HepG2 (cell line): Measurements from ENCODE around the gene OPA3. TPM values are rescaled to one million over a fixed set of nuclear protein-coding genes. Genes with fewer than 3 reads are reported as not detected.

ENCODE experiments used
- ATAC-seq: fragments of 200-7000 bp; cut with Tn5 transposase; 3 replicates; pipeline ENCODE4 v1.9.1; 2020; ENCODE audit warnings: mild to moderate bottlenecking, moderate library complexity
- BruUV-seq: library from RNA; stranded (reverse); fragments of 400-500 nt; replicated peaks from 2 replicates; lab custom pipeline; 2021; lab: Mats Ljungman, UMichigan
- CTCF ChIA-PET: fragments of 300-600 bp; formaldehyde crosslinking; extraction: SDS; loops from one replicate; lab custom pipeline; 2021; ENCODE audit warnings: low total read pairs, inconsistent platforms, low intra/inter-chr PET ratio; lab: Yijun Ruan, JAX
- POLR2A ChIA-PET: fragments of 350-600 bp; sonication (Branson Sonifier 250); formaldehyde crosslinking; loops from one replicate; lab custom pipeline; 2020; ENCODE audit warnings: antibody characterized with exemption, inconsistent platforms; lab: Yijun Ruan, JAX
- DNase-seq: peaks from one replicate; pipeline ENCODE4 v3.0.0-alpha.2; 2015; ENCODE audit warnings: low spot score
- FAIRE-seq: peaks from 3 replicates; lab custom pipeline; 2011; peaks lifted over from hg19 to GRCh38; lab: Jason Lieb, UNC
- H2AFZ ChIP-seq: one replicate; pipeline ENCODE4 v1.6.1; 2011; ENCODE audit warnings: low read length, inconsistent platforms
- H3K27ac ChIP-seq: fragments of 300-600 bp; 3 replicates; pipeline ENCODE4 v1.8.0; 2011; ENCODE audit warnings: mixed run types, mild to moderate bottlenecking, mixed read lengths, low read length, inconsistent platforms; ENCODE audit not compliant: insufficient read depth; ENCODE audit errors: extremely low read length
- H3K27me3 ChIP-seq, 2 experiments: fragments of 200-600 bp in 1 of 2; 2 replicates in 1 of 2; 3 replicates in 1 of 2; pipeline versions ENCODE4 v1.6.0 to v1.8.0; 2011; ENCODE audit warnings: low read length in 2 of 2, mild to moderate bottlenecking in 2 of 2, moderate library complexity in 2 of 2, inconsistent platforms in 1 of 2; ENCODE audit not compliant: insufficient read depth in 2 of 2, control insufficient read depth in 1 of 2
- H3K36me3 ChIP-seq, 2 experiments: fragments of 200-600 bp in 1 of 2; replicated peaks in 1 of 2; 2 replicates in 1 of 2; 3 replicates in 1 of 2; pipeline versions ENCODE4 v1.5.1 to v1.8.0; 2011; ENCODE audit warnings: low read length in 2 of 2, inconsistent platforms in 1 of 2; ENCODE audit not compliant: insufficient read depth in 2 of 2, control insufficient read depth in 1 of 2
- H3K4me1 ChIP-seq: 2 replicates; pipeline ENCODE4 v1.5.1; 2012; ENCODE audit warnings: low read length, inconsistent platforms; ENCODE audit not compliant: insufficient read depth
- H3K4me2 ChIP-seq: 2 replicates; pipeline ENCODE4 v1.6.0; 2011; ENCODE audit warnings: low read depth, low read length, inconsistent platforms
- H3K4me3 ChIP-seq, 3 experiments: fragments of 200-600 bp in 1 of 3; sonication (generic), shearing (Covaris generic) in 1 of 3; replicated peaks in 1 of 3; 2 replicates each; pipeline ENCODE4 v1.5.1; 2011 to 2016; ENCODE audit warnings: low read length in 3 of 3, inconsistent platforms in 2 of 3, low read depth in 2 of 3, mild to moderate bottlenecking in 2 of 3, control low read depth in 1 of 3, mixed read lengths in 1 of 3; ENCODE audit not compliant: insufficient read depth in 1 of 3
- H3K79me2 ChIP-seq: one replicate; pipeline ENCODE4 v1.6.1; 2011; ENCODE audit warnings: low read length, inconsistent platforms; ENCODE audit not compliant: insufficient read depth
- H3K9ac ChIP-seq: 2 replicates; pipeline ENCODE4 v1.6.0; 2011; ENCODE audit warnings: mild to moderate bottlenecking, low read depth, low read length, inconsistent platforms; ENCODE audit not compliant: insufficient read depth
- H3K9me3 ChIP-seq: 2 replicates; pipeline ENCODE4 v1.5.1; 2012; ENCODE audit warnings: mild to moderate bottlenecking, low read length
- H4K20me1 ChIP-seq: 2 replicates; pipeline ENCODE4 v1.6.0; 2011; ENCODE audit warnings: inconsistent platforms, mild to moderate bottlenecking, low read length, moderate library complexity; ENCODE audit not compliant: insufficient read depth
- ARID4A ChIP-seq: sonication (generic); formaldehyde crosslinking; IDR thresholded peaks from 2 replicates; pipeline ENCODE4 v1.5.0; 2020; ENCODE audit warnings: mild to moderate bottlenecking, missing genetic modification reagents, borderline replicate concordance
- BCL3 ChIP-seq: sonication (generic); formaldehyde crosslinking; IDR thresholded peaks from 2 replicates; pipeline ENCODE4 v1.5.1; 2020; ENCODE audit warnings: mild to moderate bottlenecking, missing genetic modification reagents, moderate library complexity
- ELF4 ChIP-seq: sonication (generic); formaldehyde crosslinking; IDR thresholded peaks from 2 replicates; pipeline ENCODE4 v1.5.0; 2020; ENCODE audit warnings: missing genetic modification reagents, mild to moderate bottlenecking, moderate library complexity, borderline replicate concordance
- MNT ChIP-seq: fragments of 450-650 bp; IDR thresholded peaks from 2 replicates; pipeline ENCODE4 v1.6.1; 2016
- NCOA2 ChIP-seq: sonication (generic); formaldehyde crosslinking; IDR thresholded peaks from 2 replicates; pipeline ENCODE4 v1.8.0; 2022; ENCODE audit warnings: inconsistent platforms
- NR2F1 ChIP-seq, 2 experiments: fragments of 450-650 bp in 1 of 2; formaldehyde crosslinking in 1 of 2; IDR thresholded peaks; 2 replicates each; pipeline versions ENCODE4 v1.5.0 to v1.6.1; 2016 to 2020; ENCODE audit warnings: mild to moderate bottlenecking in 1 of 2, missing compliant biosample characterization in 1 of 2, missing genetic modification reagents in 1 of 2, moderate library complexity in 1 of 2
- REPIN1 ChIP-seq: sonication (generic); formaldehyde crosslinking; IDR thresholded peaks from 2 replicates; pipeline ENCODE4 v1.8.0; 2022; ENCODE audit warnings: missing genetic modification reagents, low read depth, mild to moderate bottlenecking, borderline replicate concordance
- ZMAT3 ChIP-seq: sonication (generic); formaldehyde crosslinking; conservative IDR thresholded peaks from 2 replicates; pipeline ENCODE4 v1.7.0; 2021; ENCODE audit warnings: missing genetic modification reagents
- ZNF17 ChIP-seq: sonication (generic); formaldehyde crosslinking; IDR thresholded peaks from 2 replicates; pipeline ENCODE4 v1.5.0; 2020; ENCODE audit warnings: mild to moderate bottlenecking, missing genetic modification reagents
- ZNF501 ChIP-seq: sonication (generic); formaldehyde crosslinking; IDR thresholded peaks from 2 replicates; pipeline ENCODE4 v1.5.1; 2020; ENCODE audit warnings: mild to moderate bottlenecking, moderate library complexity, missing genetic modification reagents
- ZNF761 ChIP-seq: sonication (generic); formaldehyde crosslinking; conservative IDR thresholded peaks from 2 replicates; pipeline ENCODE4 v1.4.0; 2020; ENCODE audit warnings: mild to moderate bottlenecking, missing genetic modification reagents
- ZNF766 ChIP-seq: sonication (generic); formaldehyde crosslinking; IDR thresholded peaks from 2 replicates; pipeline ENCODE4 v1.5.0; 2020; ENCODE audit warnings: missing genetic modification reagents, borderline replicate concordance
- ZNF792 ChIP-seq: IDR thresholded peaks from 2 replicates; pipeline ENCODE4 v1.6.1; 2016
- WGBS: methylation state at CpG from one replicate; pipeline ENCODE4 v1.1.6; 2017; ENCODE audit warnings: low lambda C conversion rate; 5-methylcytosine and 5-hydroxymethylcytosine counted together
- in situ Hi-C: cut with HindIII; loops from 2 replicates; pipeline ENCODE4 v1.10.0; 2017; ENCODE audit warnings: low pct_unique_long_range_greater_than_20kb; ENCODE audit not compliant: extremely low pct_ligation_motif_present
- intact Hi-C: fragments of 100-400 bp; cut with micrococcal nuclease; formaldehyde crosslinking; loops from one replicate; pipeline ENCODE4 v1.10.0; 2022; ENCODE audit not compliant: unreplicated experiment
- polyA plus RNA-seq, 8 experiments: library from polyadenylated mRNA; depleted of rRNA in 3 of 8; stranded (reverse) in 7 of 8; unstranded in 1 of 8; fragments of >200 nt; fragmentation: Illumina TruSeq in 4 of 8; extraction: Trizol in 4 of 8; gene quantifications; 2 replicates each; pipeline versions ENCODE4 v1.2.1 to v1.2.3, GENCODE V29; 2011 to 2016; ENCODE audit warnings: low read depth in 4 of 8, missing spikeins in 1 of 8, mixed read lengths in 1 of 8; ENCODE audit not compliant: insufficient read depth in 1 of 8
- total RNA-seq, 5 experiments: library from RNA; depleted of rRNA; stranded (reverse); fragments of >200 nt; fragmentation: Illumina TruSeq; extraction: Trizol; gene quantifications; 2 replicates each; pipeline ENCODE4 v1.2.3, GENCODE V29; 2016; ENCODE audit warnings: low read depth in 1 of 5

Gene OPA3
- total and polyA plus RNA-seq, 2 of the 13 experiments (the other 11 are each of a cell fraction or from before 2014, with no cell fraction given), result 8.3 to 17.7 TPM

- peak; percentile 42; the same call in 1 of the 2 replicates for TF ChIP-seq REPIN1
- 0 out of 2 replicates have a peak, but pooled peaks have one; percentile 8 for TF ChIP-seq ZNF501 (CRISPR knock-in tag)
- TF ChIP-seq NCOA2 (CRISPR knock-in tag), result 0 out of 2 replicates have a peak, but pooled peaks have one; percentile 31
- TF ChIP-seq ZMAT3 (CRISPR knock-in tag), result 0 out of 2 replicates have a peak, but pooled peaks have one; percentile 62
- peak in 1 of 2 experiments; percentile 62; a peak in 2 of 4 replicates for TF ChIP-seq NR2F1 (CRISPR knock-in tag; IDR thresholded peaks at IDR 0.05)
These were observed 78.7 kb downstream of the OPA3 start (continued) for GRCh38 chr19:45505996-45506245.

GRCh38 chr19:45505151-45505995 lies 79.2 kb downstream of the OPA3 start:
- peak overlapping the region; percentile 92 to 100 (median 96); a peak in 5 of 6 replicates for H3K4me3 ChIP-seq
- peaks cover 35% of the 10 kb centered on the region for H3K4me1 ChIP-seq
- peak overlapping the region; percentile 94; the same call in 1 of the 2 replicates for H3K9ac ChIP-seq
- POLR2A ChIA-PET, result interaction anchor here (0.9 to 1.9 kb wide), 4 partner anchors 9 to 212 kb away, joined by 3 to 8 read pairs (median 6); no protein-coding TSS in a partner anchor
- FAIRE-seq (no peak), DNase-seq (no peak), ATAC-seq (no peak)
- H3K36me3 ChIP-seq, result no peaks in the 10 kb centered on the region
- no peaks in the 10 kb centered on the region for H3K9me3 ChIP-seq
- peaks cover 26% of the 10 kb centered on the region for H3K79me2 ChIP-seq
- peak overlapping the region; percentile 77 for H3K27ac ChIP-seq
- no peaks in the 10 kb centered on the region; a peak in 1 of 5 replicates for H3K27me3 ChIP-seq
- H2AFZ ChIP-seq, result no peak overlapping the region
- 0 out of 2 replicates have a peak, but pooled peaks cover 3% of the 10 kb centered on the region for H4K20me1 ChIP-seq
- CTCF ChIA-PET, result interaction anchor here (1.8 kb wide), 1 partner anchor 12 kb away, joined by 4 read pairs; no protein-coding TSS in a partner anchor
- WGBS, result 9% methylated on average over 8 of the region's 8 CpGs
- in situ Hi-C loops, result no loop called here
- intact Hi-C loops, result no loop called here
- peak overlapping the region; percentile 93 for H3K4me2 ChIP-seq
- BruUV-seq, result no TSS peak
- TF ChIP-seq ARID4A (CRISPR knock-in tag), result no peak
- TF ChIP-seq ZNF17, result no peak
- TF ChIP-seq BCL3 (CRISPR knock-in tag), result no peak
- TF ChIP-seq ZNF761, result peak; percentile 72; the same call in 1 of the 2 replicates
- TF ChIP-seq ELF4 (CRISPR knock-in tag), result no peak
- no peak for TF ChIP-seq NCOA2 (CRISPR knock-in tag)
- TF ChIP-seq ZNF766 (CRISPR knock-in tag), result 0 out of 2 replicates have a peak, but pooled peaks have one; percentile 55
- TF ChIP-seq ZNF792 (CRISPR knock-in tag), result 0 out of 2 replicates have a peak, but pooled peaks have one; percentile 28
- TF ChIP-seq MNT, result no peak
